CD4-positive, CD25-positive, alpha-beta regulatory T cell (primary cell): Measurements from ENCODE around the gene CGREF1. TPM values are rescaled to one million over a fixed set of nuclear protein-coding genes. Genes with fewer than 3 reads are reported as not detected.

Experiments used
- ATAC-seq, 2 donors: fragments of 150-1000 bp; cut with Tn5 transposase; one replicate each; pipeline ENCODE4 v1.10.0; 2021; ENCODE audit warnings: low read depth in 2 of 2, moderate number of reproducible peaks in 2 of 2, moderate library complexity in 1 of 2
- DNase-seq, 3 donors: peaks; one replicate each; pipeline versions ENCODE4 v3.0.0 to v3.0.0-alpha.2; 2012 to 2022; ENCODE audit warnings: mixed read lengths in 1 of 3
- H3K27ac ChIP-seq: one replicate; pipeline ENCODE4 v1.7.0; 2013; ENCODE audit warnings: mild to moderate bottlenecking, low read length; ENCODE audit not compliant: insufficient read depth, poor library complexity, severe bottlenecking
- H3K27me3 ChIP-seq: one replicate; pipeline ENCODE4 v1.7.0; 2013; ENCODE audit warnings: low read length; ENCODE audit not compliant: control insufficient read depth, insufficient read depth
- H3K36me3 ChIP-seq: one replicate; pipeline ENCODE4 v1.7.0; 2013; ENCODE audit warnings: mild to moderate bottlenecking, low read length, moderate library complexity; ENCODE audit not compliant: control insufficient read depth, insufficient read depth
- H3K4me1 ChIP-seq: 2 replicates; pipeline ENCODE4 v1.7.0; 2013; ENCODE audit warnings: mild to moderate bottlenecking, low read length; ENCODE audit not compliant: insufficient read depth, control insufficient read depth, poor library complexity, severe bottlenecking
- H3K4me3 ChIP-seq: one replicate; pipeline ENCODE4 v1.7.0; 2013; ENCODE audit warnings: low read depth, mild to moderate bottlenecking, low read length, moderate library complexity
- H3K9me3 ChIP-seq, 2 experiments: 1 replicate in 1 of 2; 2 replicates in 1 of 2; pipeline ENCODE4 v1.7.0; 2013; ENCODE audit warnings: low read length in 2 of 2, mild to moderate bottlenecking in 1 of 2, moderate library complexity in 1 of 2; ENCODE audit not compliant: control insufficient read depth in 2 of 2
- H3K27ac Mint-ChIP-seq, 3 donors: one replicate each; pipeline ENCODE4 v1.8.0; 2020 to 2022; ENCODE audit warnings: mild to moderate bottlenecking in 3 of 3, mixed read lengths in 3 of 3, moderate library complexity in 2 of 3
- H3K27me3 Mint-ChIP-seq: one replicate; pipeline ENCODE4 v1.8.0; 2022; ENCODE audit warnings: mild to moderate bottlenecking, mixed read lengths
- H3K36me3 Mint-ChIP-seq: one replicate; pipeline ENCODE4 v1.8.0; 2020; ENCODE audit warnings: mixed read lengths
- H3K4me1 Mint-ChIP-seq, 4 donors: one replicate each; pipeline ENCODE4 v1.8.0; 2020 to 2022; ENCODE audit warnings: mixed read lengths in 4 of 4, mild to moderate bottlenecking in 1 of 4
- H3K4me3 Mint-ChIP-seq, 4 donors: one replicate each; pipeline ENCODE4 v1.8.0; 2020 to 2022; ENCODE audit warnings: mild to moderate bottlenecking in 4 of 4, mixed read lengths in 4 of 4, moderate library complexity in 3 of 4
- H3K9me3 Mint-ChIP-seq, 7 donors: one replicate each; pipeline ENCODE4 v1.8.0; 2020 to 2022; ENCODE audit warnings: mixed read lengths in 7 of 7, mild to moderate bottlenecking in 3 of 7, moderate library complexity in 2 of 7
- polyA plus RNA-seq, 4 donors: library from polyadenylated mRNA; unstranded; fragments of 300-500 nt; fragmentation: Illumina TruSeq; gene quantifications; one replicate each; pipeline ENCODE4 v1.2.3, GENCODE V29; 2021
- total RNA-seq: library from RNA; stranded (reverse); gene quantifications from one replicate; pipeline ENCODE4 v1.2.3, GENCODE V29; 2022

The CGREF1 gene
- total and polyA plus RNA-seq, 5 donors from 2014 or later = 0.20 TPM; not detected in 4

DNA sequence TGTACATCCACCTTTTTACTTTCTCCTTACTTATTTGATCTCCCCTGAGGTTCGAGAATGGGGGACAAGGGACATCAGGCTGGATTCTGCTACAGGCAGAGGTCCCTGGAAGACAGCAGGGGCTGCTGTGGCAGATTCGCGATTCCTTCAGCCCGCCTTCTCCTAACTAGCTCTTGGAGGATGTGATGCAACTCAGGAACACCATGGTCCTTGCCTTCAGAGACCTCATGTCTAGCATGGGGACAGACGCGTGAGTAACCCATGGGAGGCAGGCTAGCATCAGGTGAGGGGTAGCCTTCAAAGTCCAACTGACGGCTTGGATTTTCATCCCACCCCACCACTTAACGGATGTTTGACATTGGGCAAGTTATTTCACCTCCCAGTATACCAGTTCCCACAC lies 29.0 kb upstream of the CGREF1 start:
- Mint-ChIP-seq H3K4me1 (no peaks in the 10 kb centered on the region), H3K9me3 (peaks cover 0 to 4% (median 2%) of the 10 kb centered on the region in 7 donors), H3K27me3 (peaks cover 18% of the 10 kb centered on the region), H3K36me3 (no peaks in the 10 kb centered on the region), H3K27ac (no peak overlapping the region), H3K4me3 (no peak overlapping the region)
- Histone ChIP-seq H3K36me3 (no peaks in the 10 kb centered on the region), H3K9me3 (no peaks in the 10 kb centered on the region), H3K27me3 (peaks cover 4% of the 10 kb centered on the region), H3K4me3 (no peak overlapping the region), H3K27ac (no peak overlapping the region), H3K4me1 (no peaks in the 10 kb centered on the region)
- ATAC-seq = no peak
- DNase-seq = no peak

DNA sequence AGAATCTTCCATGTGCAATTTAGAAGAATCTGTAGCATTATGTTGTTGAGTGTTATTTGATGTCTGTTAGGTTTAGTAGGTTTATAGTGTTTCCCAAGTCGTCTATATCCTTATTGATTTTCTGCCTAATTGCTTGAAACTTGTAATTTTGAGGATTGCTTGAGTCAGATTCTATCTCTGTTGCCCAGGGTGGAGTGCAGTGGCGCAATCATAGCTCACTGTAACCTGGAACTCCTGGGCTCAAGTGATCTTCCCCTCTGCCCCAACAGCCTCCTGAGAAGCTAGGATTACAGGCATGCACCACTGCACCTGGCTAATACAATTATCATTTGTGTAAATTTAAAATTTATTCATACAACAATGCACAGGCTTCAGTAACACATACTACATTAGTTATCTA lies 26.8 kb upstream of the CGREF1 start:
- Mint-ChIP-seq H3K4me1 (no peaks in the 10 kb centered on the region), H3K4me3 (no peak overlapping the region), H3K27ac (no peak overlapping the region), H3K9me3 (peaks cover 0 to 6% (median 2%) of the 10 kb centered on the region in 7 donors), H3K36me3 (no peaks in the 10 kb centered on the region), H3K27me3 (peaks cover 22% of the 10 kb centered on the region)
- Histone ChIP-seq H3K27me3 (peaks cover 5% of the 10 kb centered on the region), H3K27ac (no peak overlapping the region), H3K4me3 (no peak overlapping the region), H3K36me3 (no peaks in the 10 kb centered on the region), H3K9me3 (no peaks in the 10 kb centered on the region), H3K4me1 (no peaks in the 10 kb centered on the region)
- no peak for DNase-seq
- ATAC-seq = no peak

DNA sequence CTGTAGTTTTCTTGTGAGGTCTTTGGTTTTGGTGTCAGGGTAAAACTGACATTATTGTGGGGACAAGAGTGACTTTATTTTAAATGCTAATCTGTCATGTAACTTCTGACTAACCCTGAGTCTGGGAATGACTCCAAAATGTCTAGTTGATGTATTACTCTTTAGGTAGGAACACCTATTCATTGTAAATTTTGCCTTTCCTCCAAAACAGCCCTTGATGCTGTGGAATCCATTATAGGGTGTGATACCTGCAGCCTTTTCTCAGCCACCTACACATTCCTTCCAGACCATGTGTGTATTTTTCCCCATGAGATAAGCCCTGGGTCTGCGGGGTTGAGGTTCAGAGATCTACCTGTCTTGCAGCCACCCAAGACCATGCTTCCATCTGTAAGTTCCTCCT lies 24.4 kb upstream of the CGREF1 start:
- Mint-ChIP-seq H3K27ac (no peak overlapping the region), H3K27me3 (peaks cover 30% of the 10 kb centered on the region), H3K9me3 (peaks cover 0 to 6% (median 2%) of the 10 kb centered on the region in 7 donors), H3K4me1 (no peaks in the 10 kb centered on the region), H3K4me3 (peak overlapping the region in 1 of 4 donors; percentile 4), H3K36me3 (no peaks in the 10 kb centered on the region)
- ATAC-seq (no peak), DNase-seq (no peak)
- Histone ChIP-seq H3K27ac (no peak overlapping the region), H3K36me3 (no peaks in the 10 kb centered on the region), H3K4me1 (no peaks in the 10 kb centered on the region), H3K4me3 (no peak overlapping the region), H3K27me3 (peaks cover 5% of the 10 kb centered on the region), H3K9me3 (no peaks in the 10 kb centered on the region)

DNA sequence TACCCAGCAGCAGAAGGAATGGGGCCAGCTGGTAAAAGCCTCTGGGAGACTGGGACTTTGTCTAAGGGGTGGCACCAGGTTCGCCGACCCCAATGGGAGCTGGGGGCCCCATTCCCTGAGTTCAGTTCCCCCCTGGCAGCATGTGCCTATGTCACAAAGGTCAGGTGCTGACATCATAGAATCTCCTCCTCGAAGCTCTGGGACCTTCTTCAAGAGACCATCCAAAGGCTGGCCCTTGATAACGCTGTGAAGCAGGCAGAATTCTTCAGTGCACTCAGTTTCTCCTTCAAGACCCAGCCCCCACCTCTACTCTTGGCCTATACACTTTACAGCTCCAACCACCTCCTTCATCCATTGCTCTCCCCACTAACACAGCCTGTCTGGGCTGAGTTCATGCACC lies 20.4 kb upstream of the CGREF1 start, which contains the start of gene PRR30:
PRR30 (minus strand) TSS at position 101 of the 400 bp plus-strand sequence. CDS start 1,081 bp downstream, outside the sequence.
- Histone ChIP-seq H3K4me1 (no peaks in the 10 kb centered on the region), H3K27ac (no peak within 1 kb of the TSS), H3K4me3 (no peak within 1 kb of the TSS), H3K9me3 (no peaks in the 10 kb centered on the region), H3K27me3 (peaks cover 3% of the 10 kb centered on the region), H3K36me3 (no peaks in the 10 kb centered on the region)
- Mint-ChIP-seq H3K27ac (no peak within 1 kb of the TSS), H3K4me1 (peaks cover 0 to 8% (median 0%) of the 10 kb centered on the region in 4 donors), H3K4me3 (peak within 1 kb of the TSS in 2 of 4 donors; percentile 22 to 87), H3K36me3 (no peaks in the 10 kb centered on the region), H3K9me3 (peaks cover 0 to 6% (median 1%) of the 10 kb centered on the region in 7 donors), H3K27me3 (peaks cover 28% of the 10 kb centered on the region)
- ATAC-seq = no peak
- no peak for DNase-seq

DNA sequence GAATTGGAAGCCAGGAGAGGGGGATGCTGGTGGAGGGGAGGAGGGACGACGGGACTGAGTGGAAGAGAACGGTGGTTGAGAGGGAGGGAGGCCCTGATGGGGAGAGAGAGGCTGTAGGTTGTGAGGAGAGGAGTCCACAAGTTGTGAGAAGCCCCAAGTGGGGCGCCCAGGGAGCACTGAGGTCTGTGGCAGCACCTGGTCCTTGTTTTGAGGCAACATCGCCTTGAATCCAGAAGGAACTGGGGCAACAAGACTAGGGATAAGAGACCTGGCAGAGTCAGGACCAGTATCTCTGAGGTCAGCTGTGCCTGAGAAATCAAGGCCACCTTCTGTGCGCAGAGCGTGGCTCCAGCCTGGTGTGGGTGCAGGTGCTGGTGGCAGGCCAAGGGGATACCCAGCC lies 19.2 kb upstream of the CGREF1 start:
- no peak for ATAC-seq
- peaks cover 22% of the 10 kb centered on the region for H3K27me3 Mint-ChIP-seq
- DNase-seq = no peak
- H3K27ac ChIP-seq = no peak overlapping the region
- peaks cover 0 to 16% (median 5%) of the 10 kb centered on the region in 4 donors for H3K4me1 Mint-ChIP-seq
- peaks cover 0 to 5% (median 0%) of the 10 kb centered on the region in 7 donors for H3K9me3 Mint-ChIP-seq
- no peaks in the 10 kb centered on the region for H3K36me3 Mint-ChIP-seq
- no peaks in the 10 kb centered on the region for H3K36me3 ChIP-seq
- H3K4me1 ChIP-seq = peaks cover 10% of the 10 kb centered on the region
- peaks cover 2% of the 10 kb centered on the region for H3K27me3 ChIP-seq
- no peaks in the 10 kb centered on the region for H3K9me3 ChIP-seq
- peak overlapping the region in 1 of 3 donors; percentile 46 for H3K27ac Mint-ChIP-seq
- H3K4me3 Mint-ChIP-seq = peak overlapping the region in 2 of 4 donors; percentile 19 to 22
- H3K4me3 ChIP-seq = no peak overlapping the region

DNA sequence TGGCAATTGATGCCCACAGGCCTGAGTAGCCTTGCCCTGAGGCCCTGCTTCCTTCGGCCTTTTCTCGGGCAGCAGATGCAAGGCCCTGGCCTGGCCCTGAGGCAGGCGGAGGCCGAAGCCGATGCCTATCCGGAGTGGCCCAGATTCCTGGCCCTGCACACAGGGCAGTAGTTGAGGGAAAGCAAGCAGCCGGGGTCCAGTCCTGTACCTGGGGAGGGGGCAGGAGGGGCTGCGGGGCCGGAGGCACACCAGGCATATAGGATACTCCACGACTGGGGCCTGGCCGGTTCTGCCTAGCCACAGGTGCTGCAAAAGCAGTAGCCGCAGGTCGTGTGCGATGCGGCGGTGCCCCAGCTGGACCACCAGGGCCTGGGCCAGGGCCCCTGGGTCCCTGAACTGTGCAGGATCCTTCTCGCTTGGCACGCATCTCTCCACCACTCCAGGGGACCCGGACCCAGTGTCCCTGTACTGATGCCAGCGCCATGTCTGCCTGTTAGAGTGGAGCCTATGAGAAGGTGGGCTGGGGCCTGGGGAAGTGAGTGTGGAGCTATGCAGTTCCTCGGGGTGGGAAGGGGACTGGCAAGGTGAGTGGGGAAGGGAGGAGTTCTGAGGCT lies 18.5 kb upstream of the CGREF1 start:
- ATAC-seq = no peak
- Histone ChIP-seq H3K4me3 (no peak overlapping the region), H3K4me1 (peaks cover 17% of the 10 kb centered on the region), H3K27ac (no peak overlapping the region), H3K27me3 (no peaks in the 10 kb centered on the region), H3K9me3 (no peaks in the 10 kb centered on the region), H3K36me3 (peaks cover 1% of the 10 kb centered on the region)
- peak overlapping the region in 1 of 4 donors; percentile 24 for H3K4me3 Mint-ChIP-seq
- peaks cover 0 to 1% (median 0%) of the 10 kb centered on the region in 7 donors for H3K9me3 Mint-ChIP-seq
- H3K4me1 Mint-ChIP-seq = peaks cover 0 to 23% (median 9%) of the 10 kb centered on the region in 4 donors
- no peak for DNase-seq
- H3K27me3 Mint-ChIP-seq = peaks cover 18% of the 10 kb centered on the region
- H3K27ac Mint-ChIP-seq = no peak overlapping the region
- no peaks in the 10 kb centered on the region for H3K36me3 Mint-ChIP-seq

DNA sequence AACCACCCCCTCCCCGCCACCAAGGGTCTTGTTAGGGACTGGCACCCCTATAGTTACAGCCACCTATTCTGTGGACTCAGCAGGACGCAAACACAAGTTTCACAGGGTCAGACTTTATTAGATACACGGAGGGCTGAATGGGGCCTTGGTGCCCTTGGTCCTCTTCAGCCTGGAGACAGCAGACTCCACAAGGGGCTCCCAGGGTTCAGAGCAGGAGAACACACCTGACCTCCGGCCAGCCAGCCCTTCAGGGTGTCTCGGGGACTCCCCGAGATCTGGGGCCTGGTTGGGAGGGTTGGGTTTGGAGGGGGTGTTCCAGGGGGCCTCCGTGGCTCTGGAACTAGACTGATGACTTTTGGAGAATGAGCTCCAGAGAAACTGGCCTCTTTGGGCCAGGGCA lies 17.8 kb upstream of the CGREF1 start:
- no peak overlapping the region for H3K27ac ChIP-seq
- H3K4me1 ChIP-seq = peaks cover 18% of the 10 kb centered on the region
- no peak overlapping the region for H3K4me3 ChIP-seq
- Mint-ChIP-seq H3K27ac (no peak overlapping the region), H3K4me3 (peak overlapping the region in 2 of 4 donors; percentile 73 to 89), H3K9me3 (peaks cover 0 to 1% (median 0%) of the 10 kb centered on the region in 7 donors), H3K4me1 (peaks cover 0 to 27% (median 9%) of the 10 kb centered on the region in 4 donors), H3K27me3 (peaks cover 13% of the 10 kb centered on the region), H3K36me3 (no peaks in the 10 kb centered on the region)
- peaks cover 8% of the 10 kb centered on the region for H3K36me3 ChIP-seq
- H3K9me3 ChIP-seq = no peaks in the 10 kb centered on the region
- DNase-seq = no peak
- no peak for ATAC-seq
- no peaks in the 10 kb centered on the region for H3K27me3 ChIP-seq

DNA sequence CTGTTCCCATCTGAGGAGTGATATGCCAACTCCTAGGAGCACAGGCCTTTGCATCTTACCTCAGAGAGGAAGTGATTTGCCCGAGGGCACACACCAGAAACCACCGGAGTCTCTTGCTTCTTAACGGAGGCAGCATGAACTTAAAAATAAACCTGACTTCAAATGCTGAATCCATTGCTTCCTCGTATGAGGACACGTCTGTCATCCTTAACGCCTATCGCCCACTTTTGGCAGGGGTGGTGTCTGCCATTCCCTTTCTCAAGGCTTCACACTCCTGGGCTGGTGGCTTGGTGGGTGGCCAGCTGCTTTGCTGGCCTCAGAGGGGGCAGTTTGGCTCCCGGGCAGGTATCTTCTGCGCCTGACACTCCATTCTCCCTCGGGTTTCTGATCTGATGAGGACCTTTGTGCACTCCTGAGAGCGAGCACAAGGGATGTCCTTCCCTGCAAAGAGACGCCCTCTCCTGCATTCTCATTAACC lies 16.6 kb upstream of the CGREF1 start:
- peaks cover 4% of the 10 kb centered on the region for H3K36me3 Mint-ChIP-seq
- H3K27ac Mint-ChIP-seq = peak overlapping the region in 1 of 3 donors; percentile 91

More for the DNA sequence above, 16.6 kb upstream of the CGREF1 start:
- H3K4me3 ChIP-seq = no peak overlapping the region
- H3K4me3 Mint-ChIP-seq = peak overlapping the region; percentile 76 to 96 (median 91)
- H3K36me3 ChIP-seq = peaks cover 19% of the 10 kb centered on the region
- peaks cover 13% of the 10 kb centered on the region for H3K27me3 Mint-ChIP-seq
- H3K9me3 ChIP-seq = no peaks in the 10 kb centered on the region
- no peak for ATAC-seq
- H3K27ac ChIP-seq = no peak overlapping the region
- DNase-seq = no peak
- peaks cover 0 to 1% (median 0%) of the 10 kb centered on the region in 7 donors for H3K9me3 Mint-ChIP-seq
- peaks cover 0 to 35% (median 10%) of the 10 kb centered on the region in 4 donors for H3K4me1 Mint-ChIP-seq
- no peaks in the 10 kb centered on the region for H3K27me3 ChIP-seq
- H3K4me1 ChIP-seq = peaks cover 18% of the 10 kb centered on the region
